Chondrocyte (in vitro differentiated cells): ENCODE data around the gene DCTN1. TPM values are rescaled to one million over a fixed set of nuclear protein-coding genes. Genes with fewer than 3 reads are reported as not detected.
A peak's percentile ranks its signal among the peaks of the same experiment; 100 is the strongest.

Source experiments
- DNase-seq: peaks from one replicate; pipeline ENCODE4 v3.0.0; 2021; ENCODE audit warnings: mixed read lengths, low spot score
- H3K27ac Mint-ChIP-seq: one replicate; pipeline ENCODE4 v1.8.0; 2021; ENCODE audit warnings: mild to moderate bottlenecking, moderate library complexity, mixed read lengths; ENCODE audit not compliant: unreplicated experiment
- H3K27me3 Mint-ChIP-seq: 2 replicates; pipeline ENCODE4 v1.8.0; 2021; ENCODE audit warnings: low read depth, mixed read lengths
- H3K36me3 Mint-ChIP-seq: 2 replicates; pipeline ENCODE4 v1.8.0; 2021; ENCODE audit warnings: low read depth, mixed read lengths
- H3K4me1 Mint-ChIP-seq: 2 replicates; pipeline ENCODE4 v1.8.0; 2021; ENCODE audit warnings: low read depth, mild to moderate bottlenecking, mixed read lengths
- H3K4me3 Mint-ChIP-seq: one replicate; pipeline ENCODE4 v1.8.0; 2021; ENCODE audit warnings: mild to moderate bottlenecking, moderate library complexity, mixed read lengths; ENCODE audit not compliant: unreplicated experiment
- H3K9me3 Mint-ChIP-seq: 2 replicates; pipeline ENCODE4 v1.8.0; 2021; ENCODE audit warnings: low read depth, mixed read lengths
- total RNA-seq: library from RNA; stranded (reverse); gene quantifications from 3 replicates; pipeline ENCODE4 v1.2.1, GENCODE V29; 2021
- TF ChIP-seq, protein P1 (sequence below): fragments of 200-600 bp; sonication (generic); IDR thresholded peaks from 2 replicates; pipeline ENCODE4 v1.5.0; 2021; ENCODE audit warnings: antibody characterized with exemption, mild to moderate bottlenecking, moderate library complexity

DCTN1 gene
- total RNA-seq, 1 donor from 2014 or later = 157 TPM

GRCh38 chr2:74393525-74393924 lies 13.4 kb upstream of the DCTN1 start:
- Mint-ChIP-seq H3K27me3 (peaks cover 3% of the 10 kb centered on the region), H3K4me3 (no peak overlapping the region), H3K9me3 (no peaks in the 10 kb centered on the region), H3K27ac (no peak overlapping the region), H3K4me1 (no peaks in the 10 kb centered on the region), H3K36me3 (no peaks in the 10 kb centered on the region)
- TF ChIP-seq, protein P1, sequence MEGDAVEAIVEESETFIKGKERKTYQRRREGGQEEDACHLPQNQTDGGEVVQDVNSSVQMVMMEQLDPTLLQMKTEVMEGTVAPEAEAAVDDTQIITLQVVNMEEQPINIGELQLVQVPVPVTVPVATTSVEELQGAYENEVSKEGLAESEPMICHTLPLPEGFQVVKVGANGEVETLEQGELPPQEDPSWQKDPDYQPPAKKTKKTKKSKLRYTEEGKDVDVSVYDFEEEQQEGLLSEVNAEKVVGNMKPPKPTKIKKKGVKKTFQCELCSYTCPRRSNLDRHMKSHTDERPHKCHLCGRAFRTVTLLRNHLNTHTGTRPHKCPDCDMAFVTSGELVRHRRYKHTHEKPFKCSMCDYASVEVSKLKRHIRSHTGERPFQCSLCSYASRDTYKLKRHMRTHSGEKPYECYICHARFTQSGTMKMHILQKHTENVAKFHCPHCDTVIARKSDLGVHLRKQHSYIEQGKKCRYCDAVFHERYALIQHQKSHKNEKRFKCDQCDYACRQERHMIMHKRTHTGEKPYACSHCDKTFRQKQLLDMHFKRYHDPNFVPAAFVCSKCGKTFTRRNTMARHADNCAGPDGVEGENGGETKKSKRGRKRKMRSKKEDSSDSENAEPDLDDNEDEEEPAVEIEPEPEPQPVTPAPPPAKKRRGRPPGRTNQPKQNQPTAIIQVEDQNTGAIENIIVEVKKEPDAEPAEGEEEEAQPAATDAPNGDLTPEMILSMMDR = no peak
- no peak for DNase-seq

GRCh38 chr2:74392449-74392743 lies 12.3 kb upstream of the DCTN1 start:
- Mint-ChIP-seq H3K36me3 (no peaks in the 10 kb centered on the region), H3K4me3 (no peak overlapping the region), H3K27ac (no peak overlapping the region), H3K9me3 (no peaks in the 10 kb centered on the region), H3K4me1 (no peaks in the 10 kb centered on the region), H3K27me3 (peaks cover 3% of the 10 kb centered on the region)
- TF ChIP-seq, protein P1 = no peak
- DNase-seq = no peak

DNA sequence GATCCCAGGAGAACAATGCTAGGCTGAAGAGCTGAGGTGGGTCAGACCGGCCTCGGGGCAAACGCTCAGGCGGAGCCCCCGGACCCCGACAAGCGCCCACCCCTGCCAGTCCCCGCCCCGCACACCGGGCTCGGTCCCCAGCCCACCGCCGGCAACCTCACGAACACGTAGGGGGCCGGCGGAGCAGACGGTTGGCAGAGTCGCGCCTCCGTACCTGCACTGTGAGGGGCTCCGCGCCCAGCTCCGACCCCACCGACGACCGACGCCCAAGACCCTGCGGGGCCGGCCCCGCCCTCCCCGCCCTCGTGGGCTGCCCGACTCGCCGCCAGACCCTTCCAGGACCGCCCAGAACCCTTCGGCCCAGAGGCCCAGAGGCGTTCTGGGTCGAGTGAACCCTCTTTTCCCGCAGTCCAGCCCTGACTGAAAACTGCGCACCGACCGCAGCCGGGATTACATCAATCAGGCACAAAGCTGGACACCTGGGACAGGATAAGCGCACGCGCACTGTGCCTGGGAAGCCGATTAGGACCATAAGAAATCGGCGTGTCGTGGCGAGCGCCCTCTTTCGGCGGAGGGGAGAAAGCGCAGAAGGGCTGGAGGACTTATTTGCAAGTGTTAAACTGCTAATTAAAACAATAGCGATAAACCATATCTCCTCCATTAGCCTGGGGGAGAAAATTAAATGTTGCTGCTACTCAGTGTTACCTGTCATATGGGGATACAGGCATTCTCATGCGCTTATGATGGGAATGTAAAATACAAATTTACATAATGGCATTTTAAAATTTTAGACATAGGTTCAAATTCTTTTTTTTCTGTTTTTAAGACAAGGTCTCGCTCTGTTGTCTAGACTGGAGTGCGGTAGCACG lies 11.7 kb upstream of the DCTN1 start:
- TF ChIP-seq, protein P1 = peak; percentile 96

DNA sequence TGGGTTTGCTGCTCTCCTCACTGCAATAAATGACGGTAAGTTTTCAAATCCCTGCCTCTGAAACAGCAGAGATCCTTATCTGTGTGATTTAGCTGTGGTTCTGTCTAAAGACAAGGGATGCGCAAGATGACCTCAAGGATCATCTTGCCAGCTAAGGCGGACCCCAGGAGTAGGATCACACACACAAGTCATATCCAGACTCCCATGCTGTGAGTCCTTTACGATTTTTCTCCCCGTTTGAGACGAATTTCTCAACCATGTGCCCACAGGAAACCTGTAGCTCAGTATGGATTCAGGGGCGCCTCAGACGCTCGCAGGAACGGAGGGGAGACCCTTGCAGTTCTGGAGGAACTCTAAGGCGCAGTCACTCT lies 11.1 kb upstream of the DCTN1 start:
- no peaks in the 10 kb centered on the region for H3K4me1 Mint-ChIP-seq

More for the DNA sequence above, 11.7 kb upstream of the DCTN1 start:
- peaks cover 3% of the 10 kb centered on the region for H3K27me3 Mint-ChIP-seq
- H3K4me1 Mint-ChIP-seq = no peaks in the 10 kb centered on the region
- H3K27ac Mint-ChIP-seq = peak overlapping the region; percentile 99
- no peak for DNase-seq
- H3K9me3 Mint-ChIP-seq = no peaks in the 10 kb centered on the region
- peak overlapping the region; percentile 89 for H3K4me3 Mint-ChIP-seq
- H3K36me3 Mint-ChIP-seq = no peaks in the 10 kb centered on the region

DNA sequence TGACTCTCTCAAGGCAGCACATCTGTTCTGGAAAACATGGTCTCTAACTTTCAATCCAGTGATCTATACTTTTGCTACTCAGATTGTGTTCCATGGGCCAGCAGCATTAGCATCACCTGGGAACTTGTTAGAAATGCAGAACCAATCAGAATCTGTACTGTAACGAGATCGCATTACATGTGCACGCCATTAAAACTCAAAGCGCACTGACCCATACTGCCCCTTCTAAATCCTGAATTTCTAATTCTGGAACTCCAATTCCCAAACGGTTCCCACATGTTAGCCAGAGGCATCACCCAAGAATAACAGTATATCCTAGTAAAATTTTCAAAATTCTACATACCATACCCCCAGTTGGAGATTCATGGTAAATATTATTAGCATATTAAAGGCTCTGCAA lies 10.5 kb upstream of the DCTN1 start:
- Mint-ChIP-seq H3K4me3 (peak overlapping the region; percentile 89), H3K27ac (no peak overlapping the region)

More for the DNA sequence above, 11.1 kb upstream of the DCTN1 start:
- Mint-ChIP-seq H3K9me3 (no peaks in the 10 kb centered on the region), H3K4me3 (peak overlapping the region; percentile 89), H3K36me3 (no peaks in the 10 kb centered on the region), H3K27me3 (peaks cover 3% of the 10 kb centered on the region), H3K27ac (peak overlapping the region; percentile 88)
- TF ChIP-seq, protein P1 = no peak
- no peak for DNase-seq

More for the DNA sequence above, 10.5 kb upstream of the DCTN1 start:
- no peaks in the 10 kb centered on the region for H3K36me3 Mint-ChIP-seq
- H3K4me1 Mint-ChIP-seq = no peaks in the 10 kb centered on the region
- H3K9me3 Mint-ChIP-seq = no peaks in the 10 kb centered on the region
- no peak for DNase-seq
- TF ChIP-seq, protein P1 = no peak
- peaks cover 3% of the 10 kb centered on the region for H3K27me3 Mint-ChIP-seq
